ENCODE results near the gene DOCK3. TPM values are rescaled to one million over a fixed set of nuclear protein-coding genes. Genes with fewer than 3 reads are reported as not detected.

DOCK3 gene
- total RNA-seq, 1 donor, result 0.36 TPM

GRCh38 chr3:51146781-51147180, 472.1 kb downstream of the DOCK3 start:
- H3K9me3 ChIP-seq (ENCODE audit: low read depth, low read length), result no peaks in the 10 kb centered on the region
- TF ChIP-seq, protein P1, sequence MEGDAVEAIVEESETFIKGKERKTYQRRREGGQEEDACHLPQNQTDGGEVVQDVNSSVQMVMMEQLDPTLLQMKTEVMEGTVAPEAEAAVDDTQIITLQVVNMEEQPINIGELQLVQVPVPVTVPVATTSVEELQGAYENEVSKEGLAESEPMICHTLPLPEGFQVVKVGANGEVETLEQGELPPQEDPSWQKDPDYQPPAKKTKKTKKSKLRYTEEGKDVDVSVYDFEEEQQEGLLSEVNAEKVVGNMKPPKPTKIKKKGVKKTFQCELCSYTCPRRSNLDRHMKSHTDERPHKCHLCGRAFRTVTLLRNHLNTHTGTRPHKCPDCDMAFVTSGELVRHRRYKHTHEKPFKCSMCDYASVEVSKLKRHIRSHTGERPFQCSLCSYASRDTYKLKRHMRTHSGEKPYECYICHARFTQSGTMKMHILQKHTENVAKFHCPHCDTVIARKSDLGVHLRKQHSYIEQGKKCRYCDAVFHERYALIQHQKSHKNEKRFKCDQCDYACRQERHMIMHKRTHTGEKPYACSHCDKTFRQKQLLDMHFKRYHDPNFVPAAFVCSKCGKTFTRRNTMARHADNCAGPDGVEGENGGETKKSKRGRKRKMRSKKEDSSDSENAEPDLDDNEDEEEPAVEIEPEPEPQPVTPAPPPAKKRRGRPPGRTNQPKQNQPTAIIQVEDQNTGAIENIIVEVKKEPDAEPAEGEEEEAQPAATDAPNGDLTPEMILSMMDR (IDR thresholded peaks at IDR 0.05; ENCODE audit: extremely low read depth, low read depth, low read length), result no peak
- no peaks in the 10 kb centered on the region for H3K79me2 ChIP-seq (ENCODE audit: insufficient read depth, low read length)
- H3K4me3 ChIP-seq (ENCODE audit: insufficient read depth, low read length), result no peak overlapping the region
- H4K20me1 ChIP-seq (ENCODE audit: insufficient read depth, low read length), result no peaks in the 10 kb centered on the region
- DNase-seq (ENCODE audit: insufficient read length, low spot score, missing footprints), result no peak
- no peak overlapping the region for H3K4me2 ChIP-seq (ENCODE audit: insufficient read depth, low read length)
- H2AFZ ChIP-seq (ENCODE audit: low read length), result no peak overlapping the region
- H3K36me3 ChIP-seq (ENCODE audit: insufficient read depth, low read length), result no peaks in the 10 kb centered on the region
- H3K27me3 ChIP-seq (ENCODE audit: insufficient read depth, low read length), result no peaks in the 10 kb centered on the region
- no peak overlapping the region for H3K27ac ChIP-seq (ENCODE audit: low read depth, low read length)
- no peaks in the 10 kb centered on the region for H3K4me1 ChIP-seq (ENCODE audit: insufficient read depth, low read length)

DNA sequence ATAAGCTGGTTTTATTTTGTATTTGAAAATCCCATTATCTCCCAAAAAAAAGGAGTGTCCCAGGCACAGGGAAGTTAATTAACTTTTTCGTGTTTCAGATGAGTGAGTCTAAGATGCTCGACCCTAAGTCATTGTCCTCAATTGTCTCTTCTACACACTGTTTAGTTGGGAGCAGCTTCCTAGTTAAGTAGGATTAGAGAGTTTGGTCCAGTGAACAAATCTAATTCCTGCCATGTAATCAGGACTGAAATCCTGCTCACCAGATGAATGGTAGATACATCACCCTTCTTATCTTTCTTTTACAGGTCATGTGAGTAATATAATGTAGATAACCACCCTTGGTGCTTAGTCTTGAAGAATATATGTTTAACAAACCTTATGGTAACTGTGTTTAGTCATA, 481.4 kb downstream of the DOCK3 start:
- Histone ChIP-seq H2AFZ (ENCODE audit: low read length) (no peak overlapping the region), H3K9me3 (ENCODE audit: low read depth, low read length) (no peaks in the 10 kb centered on the region), H3K79me2 (ENCODE audit: insufficient read depth, low read length) (no peaks in the 10 kb centered on the region), H3K27me3 (ENCODE audit: insufficient read depth, low read length) (no peaks in the 10 kb centered on the region), H4K20me1 (ENCODE audit: insufficient read depth, low read length) (no peaks in the 10 kb centered on the region), H3K4me2 (ENCODE audit: insufficient read depth, low read length) (no peak overlapping the region), H3K4me1 (ENCODE audit: insufficient read depth, low read length) (no peaks in the 10 kb centered on the region), H3K27ac (ENCODE audit: low read depth, low read length) (no peak overlapping the region), H3K4me3 (ENCODE audit: insufficient read depth, low read length) (no peak overlapping the region), H3K36me3 (ENCODE audit: insufficient read depth, low read length) (no peaks in the 10 kb centered on the region)
- TF ChIP-seq, protein P1 (IDR thresholded peaks at IDR 0.05; ENCODE audit: extremely low read depth, low read depth, low read length), result no peak
- DNase-seq (ENCODE audit: insufficient read length, low spot score, missing footprints), result peak; percentile 1

- no peaks in the 10 kb centered on the region for H3K36me3 ChIP-seq (ENCODE audit: insufficient read depth, low read length)
- no peak overlapping the region for H3K4me3 ChIP-seq (ENCODE audit: insufficient read depth, low read length)
- no peak for DNase-seq (ENCODE audit: insufficient read length, low spot score, missing footprints)
- no peaks in the 10 kb centered on the region for H4K20me1 ChIP-seq (ENCODE audit: insufficient read depth, low read length)
- no peaks in the 10 kb centered on the region for H3K9me3 ChIP-seq (ENCODE audit: low read depth, low read length)
- H3K4me1 ChIP-seq (ENCODE audit: insufficient read depth, low read length), result no peaks in the 10 kb centered on the region
- H2AFZ ChIP-seq (ENCODE audit: low read length), result no peak overlapping the region
- no peak overlapping the region for H3K4me2 ChIP-seq (ENCODE audit: insufficient read depth, low read length)
- no peaks in the 10 kb centered on the region for H3K79me2 ChIP-seq (ENCODE audit: insufficient read depth, low read length)
- no peaks in the 10 kb centered on the region for H3K27me3 ChIP-seq (ENCODE audit: insufficient read depth, low read length)
- TF ChIP-seq, protein P1 (IDR thresholded peaks at IDR 0.05; ENCODE audit: extremely low read depth, low read depth, low read length), result no peak
- H3K27ac ChIP-seq (ENCODE audit: low read depth, low read length), result no peak overlapping the region
These were observed 488.3 kb downstream of the DOCK3 start for GRCh38 chr3:51163051-51163450.

GRCh38 chr3:51173518-51174271, 499.0 kb downstream of the DOCK3 start:
- H3K4me1 ChIP-seq (ENCODE audit: insufficient read depth, low read length), result no peaks in the 10 kb centered on the region
- H3K79me2 ChIP-seq (ENCODE audit: insufficient read depth, low read length), result no peaks in the 10 kb centered on the region
- H3K4me2 ChIP-seq (ENCODE audit: insufficient read depth, low read length), result no peak overlapping the region
- H3K36me3 ChIP-seq (ENCODE audit: insufficient read depth, low read length), result no peaks in the 10 kb centered on the region
- peaks cover 5% of the 10 kb centered on the region for H3K9me3 ChIP-seq (ENCODE audit: low read depth, low read length)
- no peak overlapping the region for H3K27ac ChIP-seq (ENCODE audit: low read depth, low read length)
- no peaks in the 10 kb centered on the region for H4K20me1 ChIP-seq (ENCODE audit: insufficient read depth, low read length)
- H3K4me3 ChIP-seq (ENCODE audit: insufficient read depth, low read length), result no peak overlapping the region
- DNase-seq (ENCODE audit: insufficient read length, low spot score, missing footprints), result no peak
- H3K27me3 ChIP-seq (ENCODE audit: insufficient read depth, low read length), result no peaks in the 10 kb centered on the region
- no peak overlapping the region for H2AFZ ChIP-seq (ENCODE audit: low read length)
- TF ChIP-seq, protein P1 (IDR thresholded peaks at IDR 0.05; ENCODE audit: extremely low read depth, low read depth, low read length), result no peak

All from osteoblast (primary cell).